DMS79 (cell line): ENCODE data around the gene GPX1.
"Not testable (repeated sequence)": the region's sequence is repeated elsewhere in the genome, so short reads cannot be mapped to it uniquely, and the experiment has no call there.

Source experiments
- DNase-seq: peaks from one replicate; lab custom pipeline; 2025; lab: John Stamatoyannopoulos, UW

The GPX1 gene

DNA sequence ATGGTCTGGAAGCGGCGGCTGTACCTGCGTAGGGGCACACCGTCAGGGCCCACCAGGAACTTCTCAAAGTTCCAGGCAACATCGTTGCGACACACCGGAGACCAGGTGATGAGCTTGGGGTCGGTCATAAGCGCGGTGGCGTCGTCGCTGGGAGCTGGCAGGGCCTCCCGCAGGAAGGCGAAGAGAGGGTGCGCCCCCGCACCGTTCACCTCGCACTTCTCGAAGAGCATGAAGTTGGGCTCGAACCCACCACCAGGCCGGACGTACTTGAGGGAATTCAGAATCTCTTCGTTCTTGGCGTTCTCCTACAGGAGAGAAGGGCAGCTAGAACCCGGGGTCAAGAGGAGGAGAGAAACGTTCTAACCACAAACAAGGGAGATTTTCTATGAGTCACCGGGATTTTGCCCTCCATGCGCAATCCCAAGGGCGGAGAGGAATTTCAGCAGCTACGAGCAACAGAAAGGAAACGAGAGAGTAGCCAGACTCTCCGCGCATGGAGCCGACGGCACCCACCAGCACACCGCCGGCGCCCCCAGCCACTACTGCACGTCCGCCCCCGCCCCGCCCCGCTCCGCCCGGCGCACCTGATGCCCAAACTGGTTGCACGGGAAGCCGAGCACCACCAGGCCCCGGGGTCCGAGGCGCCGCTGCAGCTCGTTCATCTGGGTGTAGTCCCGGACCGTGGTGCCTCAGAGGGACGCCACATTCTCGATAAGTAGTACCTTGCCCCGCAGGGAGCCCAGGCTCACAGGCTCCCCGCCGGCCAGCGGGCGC is 523 bp downstream of the GPX1 start:
- not testable (repeated sequence) for DNase-seq

DNA sequence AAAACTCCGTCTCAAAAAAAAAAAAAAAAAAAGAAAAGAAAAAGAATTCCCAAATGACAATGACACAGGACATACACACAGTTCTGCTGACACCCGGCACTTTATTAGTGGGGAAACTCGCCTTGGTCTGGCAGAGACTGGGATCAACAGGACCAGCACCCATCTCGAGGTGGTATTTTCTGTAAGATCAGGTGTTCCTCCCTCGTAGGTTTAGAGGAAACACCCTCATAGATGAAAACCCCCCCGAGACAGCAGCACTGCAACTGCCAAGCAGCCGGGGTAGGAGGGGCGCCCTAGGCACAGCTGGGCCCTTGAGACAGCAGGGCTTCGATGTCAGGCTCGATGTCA is 1.1 kb downstream of the GPX1 start:
- DNase-seq, result not testable (repeated sequence)

DNA sequence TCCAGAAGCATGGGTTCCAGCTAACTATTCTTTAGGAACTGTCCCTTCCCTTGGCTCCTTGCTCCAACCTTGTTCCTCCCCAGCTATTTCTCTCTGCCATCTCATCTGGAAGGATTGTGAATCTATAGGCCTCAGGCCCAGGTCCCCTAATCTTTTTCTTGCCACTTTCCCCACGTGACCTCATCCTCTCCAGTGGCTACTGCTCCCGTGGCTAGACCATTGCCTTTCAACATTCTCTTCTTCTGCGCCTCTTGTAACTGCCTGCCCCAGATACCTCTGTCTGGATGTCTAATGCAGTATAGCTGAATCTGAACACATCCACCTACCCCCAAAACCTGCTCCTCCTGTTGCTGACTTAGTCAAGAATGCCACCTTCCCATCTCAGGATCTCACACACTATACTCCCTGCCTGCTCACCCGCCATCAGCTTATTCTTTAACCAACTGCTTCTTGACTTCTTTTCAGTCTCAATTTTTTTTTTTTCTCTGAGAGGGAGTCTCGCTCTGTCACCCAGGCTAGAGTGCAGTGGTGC is 5.2 kb downstream of the GPX1 start:
- no peak for DNase-seq

DNA sequence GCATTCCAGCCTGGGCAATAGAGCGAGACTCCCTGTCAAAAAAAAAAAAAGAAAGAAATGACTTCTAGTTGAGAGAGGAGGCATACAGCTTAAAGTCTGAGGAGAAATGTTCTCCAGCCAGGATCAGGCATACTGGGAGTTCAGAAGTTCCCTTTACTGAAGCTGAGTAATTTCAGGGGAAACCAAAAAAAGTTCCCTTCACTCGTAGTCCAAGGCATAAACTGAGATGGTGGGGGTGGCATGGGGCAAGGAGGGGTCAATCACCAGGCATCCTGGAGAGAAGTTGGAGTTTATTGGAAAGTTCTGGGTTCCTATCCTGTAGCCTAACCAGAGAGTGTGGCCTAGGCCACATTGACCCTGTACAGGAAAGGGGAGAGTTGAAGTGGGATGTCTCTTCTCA is 5.9 kb downstream of the GPX1 start:
- DNase-seq, result no peak

DNA sequence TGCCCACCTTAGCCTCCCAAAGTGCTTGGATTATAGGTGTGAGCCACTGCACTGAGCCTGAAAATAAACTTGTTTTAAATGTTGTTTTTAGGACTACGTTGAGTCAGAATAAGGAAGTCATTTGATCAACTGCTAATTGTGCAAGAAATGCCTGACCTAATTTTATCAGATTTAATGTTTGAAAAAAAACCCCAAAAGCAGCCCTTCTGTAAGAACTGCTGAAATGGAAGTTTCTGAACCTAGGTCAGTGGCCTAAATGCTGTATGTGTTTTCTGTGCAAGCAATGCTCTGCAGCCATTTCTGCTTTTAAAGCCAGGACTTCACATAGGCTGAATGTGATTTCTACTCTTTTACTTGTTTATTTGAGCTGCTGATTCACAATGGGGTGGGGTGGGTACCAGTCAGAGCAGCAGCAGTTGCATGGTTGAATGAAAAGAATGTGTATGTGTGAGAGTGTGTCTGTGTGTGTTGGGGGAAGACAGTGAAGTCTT is 6.6 kb downstream of the GPX1 start:
- no peak for DNase-seq

DNA sequence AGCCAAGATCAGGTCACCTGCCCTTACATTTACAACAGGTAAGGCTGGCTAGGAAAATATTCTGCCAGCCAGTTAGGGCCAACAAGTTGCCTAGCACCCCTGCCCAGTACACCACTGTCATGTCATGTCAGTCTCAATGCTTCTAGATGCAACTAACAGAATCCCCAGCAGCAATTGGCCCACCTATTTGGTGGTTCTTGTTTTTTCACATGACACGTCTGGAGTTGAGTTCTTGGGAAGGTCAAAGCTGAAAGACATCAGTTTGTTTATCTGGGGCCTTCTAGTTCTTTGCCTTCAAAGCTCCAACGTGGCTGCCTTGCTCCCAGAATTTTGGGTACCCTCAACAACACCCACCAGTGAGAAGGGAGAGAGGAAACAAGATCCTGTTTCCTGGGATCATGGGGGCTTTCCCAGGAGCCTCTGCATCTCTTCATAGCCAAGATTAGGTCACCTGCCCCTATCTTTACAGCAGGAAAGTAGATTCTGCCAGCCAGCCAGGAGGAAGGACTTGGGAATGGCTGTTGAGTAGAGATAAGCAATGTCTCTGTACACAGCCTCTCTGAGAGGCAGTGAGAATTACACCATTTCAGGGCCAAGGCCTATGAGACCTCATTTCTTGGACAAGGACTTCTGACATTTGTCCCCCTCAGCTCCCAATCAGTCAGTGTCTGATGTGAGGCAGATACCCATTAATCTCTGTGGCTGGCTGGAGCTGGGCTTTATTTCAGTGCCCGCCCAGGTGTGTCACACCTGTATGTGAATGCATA is 8.6 kb downstream of the GPX1 start:
- DNase-seq, result no peak

DNA sequence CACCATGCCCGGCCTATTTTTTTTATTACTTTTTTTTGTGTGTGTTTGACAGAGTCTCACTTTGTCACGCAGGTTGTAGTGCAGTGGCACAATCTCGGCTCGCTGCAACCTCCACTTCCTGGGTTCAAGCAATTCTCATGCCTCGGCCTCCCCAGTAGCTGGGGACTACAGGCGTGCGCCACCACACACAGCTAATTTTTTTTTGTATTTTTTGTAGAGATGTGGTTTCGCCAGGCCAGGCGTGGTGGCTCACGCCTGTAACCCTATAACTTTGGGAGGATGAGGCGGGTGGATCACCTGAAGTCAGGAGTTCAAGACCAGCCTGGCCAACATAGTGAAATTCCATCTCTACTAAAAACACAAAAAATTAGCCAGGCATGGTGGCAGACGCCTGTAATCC is 9.8 kb downstream of the GPX1 start:
- DNase-seq, result not testable (repeated sequence)

DNA sequence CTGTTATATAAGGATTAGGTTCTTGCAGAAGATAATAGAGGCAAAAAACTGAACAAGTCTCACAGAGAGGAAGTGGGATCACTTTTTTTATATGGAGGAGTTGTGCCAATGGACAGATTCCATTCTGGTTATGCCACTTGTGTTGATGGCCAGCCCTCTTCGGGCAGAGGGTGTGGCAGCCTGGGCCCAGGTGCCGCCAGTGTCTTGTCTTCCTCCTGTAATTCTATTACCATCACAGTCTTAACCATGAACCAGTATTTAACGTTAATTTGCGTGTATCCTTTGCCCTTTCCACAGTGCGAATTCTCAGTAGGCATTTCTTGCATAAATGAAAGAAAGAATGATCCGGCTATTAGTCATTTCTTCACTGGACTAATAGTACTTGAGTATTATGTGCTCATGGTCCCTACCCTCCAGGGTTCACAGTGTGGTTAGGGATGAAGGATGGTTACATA is 11.3 kb downstream of the GPX1 start:
- DNase-seq, result no peak

DNA sequence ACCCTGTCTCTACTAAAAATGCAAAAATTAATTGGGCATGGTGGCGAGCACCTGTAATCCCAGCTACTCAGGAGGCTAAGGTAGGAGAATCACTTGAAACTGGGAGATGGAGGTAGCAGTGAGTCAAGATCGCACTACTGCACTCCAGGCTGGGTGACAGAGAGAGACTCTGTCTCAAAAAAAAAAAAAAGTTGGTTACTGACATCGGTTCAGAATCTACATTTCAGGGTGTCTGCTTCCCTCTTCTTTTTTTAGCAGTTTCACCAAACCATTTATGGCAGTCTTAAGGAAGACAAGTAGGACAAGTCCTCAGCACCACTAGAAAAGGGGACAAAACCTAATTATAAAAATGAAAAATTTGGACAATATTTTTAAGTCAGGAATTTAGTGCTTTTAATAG is 15.0 kb downstream of the GPX1 start:
- no peak for DNase-seq

DNA sequence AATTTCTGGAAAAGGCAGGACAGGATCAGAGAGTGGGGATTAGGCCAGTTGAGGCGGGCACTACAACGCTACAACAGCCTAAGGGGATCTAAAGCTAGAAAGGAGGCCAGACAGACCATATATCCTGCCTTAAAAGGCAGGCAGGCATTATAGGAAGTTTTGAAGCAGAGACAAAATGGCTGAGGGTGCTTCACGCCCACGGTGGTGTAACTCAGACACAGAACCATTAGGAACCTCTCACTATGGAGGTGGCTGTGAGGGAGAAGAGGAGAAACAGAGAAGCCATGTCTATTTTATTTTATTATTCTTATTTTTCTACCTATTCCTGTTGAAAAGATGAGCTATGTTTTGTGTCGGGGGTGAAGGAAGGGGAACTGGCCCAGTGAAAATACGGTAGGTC is 16.2 kb downstream of the GPX1 start:
- DNase-seq, result no peak

DNA sequence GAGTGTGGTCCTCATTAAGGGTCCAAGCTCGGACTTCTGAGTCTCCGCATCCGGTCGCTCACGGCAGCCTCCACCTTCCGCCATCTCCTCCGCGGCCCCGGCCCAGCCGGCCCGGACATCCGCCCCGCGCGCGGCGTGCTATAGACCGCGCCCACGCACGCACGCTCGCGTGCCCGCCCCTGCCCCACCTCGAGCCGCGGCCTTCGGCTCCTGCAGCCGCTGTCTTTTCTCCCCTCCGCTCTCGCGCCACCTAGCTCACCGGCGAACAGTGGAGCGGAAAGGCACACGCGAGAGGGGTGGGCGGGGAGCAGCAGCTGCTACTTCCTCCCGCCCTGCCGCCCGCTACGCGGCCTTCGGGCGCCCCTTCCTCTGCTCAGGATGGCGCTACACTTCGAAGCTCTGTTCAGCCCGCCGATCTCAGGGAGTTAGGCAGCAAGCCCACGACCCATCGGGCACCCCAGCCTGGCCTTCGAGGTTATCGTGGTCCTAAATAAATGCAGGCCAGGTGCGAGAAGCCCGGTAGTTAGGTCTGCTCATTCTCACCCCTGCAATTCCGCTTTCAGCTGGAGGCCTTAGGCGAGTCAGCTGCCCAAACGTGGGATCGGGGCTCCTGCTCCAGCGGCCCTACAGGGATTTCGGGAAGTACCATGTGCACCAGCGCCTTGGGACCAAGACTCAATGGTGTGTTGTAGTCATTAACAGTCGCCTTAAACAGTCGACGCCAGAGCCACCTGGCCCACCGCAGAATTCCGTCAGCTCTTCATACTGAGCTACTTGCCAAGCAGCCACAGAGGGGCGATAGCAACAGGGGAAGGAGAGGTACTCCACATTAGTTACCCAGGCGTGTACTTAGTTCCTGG is 18.0 kb downstream of the GPX1 start, which contains the start of gene USP4:
Gene USP4 (minus strand): TSS at position 113 of the 860 bp plus-strand sequence. CDS start 29 bp downstream, at position 84.
- DNase-seq, result peak; percentile 61

DNA sequence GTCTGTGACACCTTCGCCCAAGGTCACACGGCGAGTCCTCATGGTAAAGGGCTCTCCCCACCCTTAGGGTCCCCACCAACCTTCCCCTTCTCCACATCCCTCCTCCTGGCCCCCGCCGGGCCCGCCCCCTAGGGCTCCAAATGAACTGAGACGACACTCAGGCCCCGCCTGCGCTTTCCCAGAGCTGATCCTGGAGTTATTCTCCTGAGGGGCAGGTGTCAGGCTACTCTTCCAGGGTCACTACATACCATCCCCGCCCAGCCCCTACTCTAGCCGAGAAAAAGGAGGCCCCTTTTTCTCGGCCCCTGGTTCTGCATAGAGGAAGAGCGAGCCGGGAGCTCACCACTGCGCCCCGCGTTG is 18.6 kb downstream of the GPX1 start:
- DNase-seq, result no peak

DNA sequence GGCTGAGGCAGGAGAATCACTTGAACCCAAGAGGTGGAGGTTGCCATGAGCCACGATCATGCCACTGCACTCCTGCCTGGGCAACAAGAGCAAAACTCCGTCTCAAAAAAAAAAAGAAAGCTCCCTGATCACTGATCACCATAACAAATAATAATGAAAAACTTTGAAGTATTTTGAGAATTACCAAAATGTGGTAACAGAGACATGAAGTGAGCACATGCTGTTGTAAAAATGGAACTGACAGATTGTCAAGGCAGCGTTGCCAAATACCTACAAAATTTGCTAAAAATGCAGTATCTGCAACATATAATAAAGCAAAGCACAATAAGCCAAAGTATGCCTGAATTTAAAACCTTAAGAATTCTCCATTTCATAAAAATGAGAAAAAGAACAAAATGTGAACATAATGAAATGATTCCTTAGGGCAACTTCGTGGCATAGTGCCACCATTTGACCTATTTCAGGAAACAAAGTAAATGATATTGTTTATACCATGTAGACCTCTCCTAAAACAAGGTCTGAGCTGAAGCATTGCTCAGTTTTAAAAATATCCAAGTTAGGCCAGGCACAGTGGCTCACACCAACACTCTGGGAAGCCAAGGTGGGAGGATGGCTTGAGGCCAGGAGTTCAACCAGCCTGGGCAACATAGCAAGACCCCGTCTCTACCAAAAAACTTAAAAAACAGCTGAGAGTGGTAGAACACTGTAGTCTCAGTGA is 24.1 kb downstream of the GPX1 start:
- no peak for DNase-seq

DNA sequence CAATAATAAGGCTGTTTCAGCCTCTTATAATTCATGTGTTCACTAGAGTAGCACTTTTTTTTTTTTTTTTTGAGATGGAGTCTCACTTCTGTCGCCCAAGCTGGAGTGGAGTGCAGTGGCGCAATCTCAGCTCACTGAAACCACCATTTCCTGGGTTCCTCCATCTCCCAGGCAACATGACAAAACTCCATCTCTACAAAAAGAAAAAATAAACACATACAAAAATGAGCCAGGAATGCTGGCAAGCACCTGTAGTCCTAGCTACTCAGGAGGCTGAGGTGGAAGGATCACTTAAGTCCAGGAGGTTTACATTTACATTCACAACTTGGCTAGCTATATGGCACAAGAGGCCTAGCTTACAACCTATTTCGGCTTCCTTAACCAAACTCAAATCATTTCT is 25.1 kb downstream of the GPX1 start:
- DNase-seq, result no peak

DNA sequence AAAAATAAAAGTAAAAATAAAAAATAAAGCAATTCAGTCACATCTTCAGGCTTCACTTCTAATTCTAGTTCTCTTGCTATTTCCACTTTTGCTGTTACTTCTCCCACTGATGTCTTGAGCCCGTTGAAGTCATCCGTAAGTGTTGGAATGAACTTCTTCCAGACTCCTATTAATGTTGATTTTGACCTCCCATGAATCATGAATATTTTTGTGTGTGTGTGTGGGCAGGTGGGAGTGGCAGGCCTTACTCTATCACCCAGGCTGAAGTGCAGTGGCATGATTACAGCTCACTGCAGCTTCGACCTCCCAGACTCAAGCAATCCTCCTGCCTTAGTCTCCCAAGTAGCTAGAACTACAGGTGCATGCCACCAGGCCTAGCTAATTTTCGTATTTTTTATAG is 29.0 kb downstream of the GPX1 start:
- no peak for DNase-seq

DNA sequence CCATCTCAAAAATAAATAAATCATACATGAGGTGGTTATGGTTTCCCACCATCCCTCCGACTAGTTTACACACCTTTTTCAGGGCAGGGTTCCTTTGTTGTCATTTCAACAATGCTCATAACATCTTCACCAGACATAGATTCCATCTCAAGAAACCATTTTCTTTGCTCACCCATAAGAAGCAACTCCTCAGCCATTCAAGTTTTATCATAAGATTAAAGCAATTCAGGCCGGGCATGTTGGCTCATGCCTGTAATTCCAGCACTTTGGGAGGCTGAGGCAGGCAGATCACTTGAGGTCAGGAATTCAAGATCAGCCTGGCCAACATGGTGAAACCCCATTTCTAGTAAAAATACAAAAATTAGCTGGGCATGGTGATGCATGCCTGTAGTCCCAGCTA is 29.8 kb downstream of the GPX1 start:
- not testable (repeated sequence) for DNase-seq

DNA sequence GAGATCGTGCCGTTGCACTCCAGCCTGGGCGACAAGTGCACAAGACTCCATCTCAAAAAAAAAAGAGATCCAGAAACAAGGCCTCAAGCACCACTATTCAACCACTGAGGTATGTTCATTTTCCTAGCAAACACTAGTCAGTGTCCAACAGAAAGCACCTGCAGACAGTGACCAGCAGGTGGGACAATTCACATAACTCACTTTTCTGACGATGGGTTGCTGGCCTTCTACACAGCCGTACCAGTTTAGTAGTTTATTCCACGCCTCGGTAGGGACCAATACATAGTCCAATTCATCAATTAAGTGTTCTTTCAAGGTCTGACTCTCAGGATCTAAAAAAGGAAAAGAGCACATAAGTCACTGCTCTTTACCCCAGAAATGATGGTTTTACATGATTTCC is 30.7 kb downstream of the GPX1 start:
- DNase-seq, result no peak

DNA sequence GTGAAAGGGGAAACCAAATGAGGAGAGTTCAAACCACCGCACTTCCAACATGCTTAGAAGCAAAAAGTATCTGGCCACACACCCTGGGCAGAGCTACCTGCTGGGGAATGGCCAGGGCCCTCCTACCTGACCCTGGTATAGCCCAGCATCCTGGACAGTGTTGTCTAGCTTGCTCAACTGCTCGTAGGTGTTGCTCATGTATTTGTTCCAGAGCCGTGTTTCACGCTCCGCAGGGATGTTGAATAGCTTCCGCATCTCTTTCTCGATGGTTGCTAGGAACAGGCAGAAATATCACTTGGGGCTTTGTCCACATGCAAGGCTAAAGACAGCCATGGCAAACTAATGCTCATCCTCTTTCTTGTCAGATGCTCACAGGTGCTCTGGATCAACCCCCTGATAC is 33.4 kb downstream of the GPX1 start:
- no peak for DNase-seq

DNA sequence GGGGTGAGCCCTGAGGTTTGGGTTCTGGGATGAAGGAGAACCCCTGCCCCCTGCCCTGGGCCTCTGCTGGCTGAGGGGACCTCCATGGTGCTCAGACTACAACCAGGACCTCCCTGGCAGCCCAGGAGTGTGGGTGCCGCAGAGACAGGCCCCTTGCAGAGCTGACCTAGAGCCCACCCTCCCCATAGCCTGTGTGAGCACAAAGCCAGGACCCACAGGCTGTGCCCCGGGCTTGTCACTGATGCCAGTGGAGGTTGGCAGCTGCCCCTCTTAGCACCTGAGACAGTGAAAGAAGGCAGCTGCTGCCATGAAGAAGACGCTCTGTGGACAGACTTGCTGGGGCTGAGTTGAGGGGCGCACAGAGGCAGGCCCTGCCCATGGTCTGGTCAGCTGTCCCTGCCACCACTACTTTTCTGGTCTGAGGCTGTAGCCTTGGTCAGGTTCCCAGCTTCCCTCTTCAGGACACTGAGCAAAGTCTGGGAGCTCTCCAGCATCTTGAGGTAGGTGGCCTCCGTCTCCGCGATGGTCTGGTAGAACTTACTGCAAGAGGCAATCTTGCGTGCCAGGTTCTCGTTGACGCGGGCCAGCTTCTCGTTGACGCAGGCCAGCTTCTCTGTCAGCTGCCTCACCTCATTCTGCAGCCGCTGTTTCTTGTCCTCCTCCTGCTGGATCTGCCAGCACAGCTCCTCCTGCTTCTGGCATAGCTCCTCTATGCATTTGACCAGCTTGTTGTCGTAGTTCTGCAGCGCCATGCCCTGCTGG is 41.3 kb downstream of the GPX1 start:
- DNase-seq, result no peak

DNA sequence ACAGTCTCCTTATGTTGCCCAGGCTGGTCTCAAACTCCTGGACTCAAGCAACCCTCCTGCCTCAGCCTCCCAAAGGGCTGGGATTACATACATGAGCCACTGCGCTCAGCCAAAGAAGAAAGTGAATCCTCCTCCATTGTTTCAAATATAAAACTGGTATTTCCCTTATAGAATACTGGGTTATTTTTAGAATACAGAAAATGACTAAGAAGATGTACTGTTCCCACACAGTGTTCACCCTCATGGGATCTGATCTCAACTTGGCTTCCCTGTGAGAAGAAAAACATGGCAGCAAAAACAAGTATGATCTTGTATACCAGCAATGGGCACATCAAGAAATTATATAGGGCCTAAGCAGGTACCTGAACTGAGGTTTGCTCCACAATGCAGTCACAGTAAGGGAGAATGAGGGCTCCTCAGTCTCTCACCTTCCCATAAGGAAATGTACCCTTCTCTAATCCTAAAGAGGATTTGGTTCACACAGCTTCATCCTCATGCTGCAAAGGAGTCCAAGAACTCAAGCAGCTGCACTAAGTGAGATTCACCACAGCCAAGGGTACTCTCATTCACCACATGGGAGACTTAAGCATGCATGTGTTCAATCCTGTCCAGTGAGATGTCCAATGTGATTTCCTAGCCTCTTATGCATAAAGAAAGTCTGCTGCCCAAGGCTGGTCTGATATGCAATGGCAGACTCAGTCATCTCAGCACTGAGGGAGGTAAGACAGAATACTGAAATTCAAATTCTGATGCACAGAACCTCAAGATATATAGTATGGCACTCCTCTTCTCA is 44.1 kb downstream of the GPX1 start:
- no peak for DNase-seq
